Dendritic cell treated with granulocyte-macrophage colony-stimulating factor and Interleukin-4, amounts not matched to agents 40 ng/mL and 50 ng/mL, for 4 days (primary cell): ENCODE measurements around the gene RNF151.
"Not testable (repeated sequence)": the region's sequence is repeated elsewhere in the genome, so short reads cannot be mapped to it uniquely, and the experiment has no call there.

Experiments used
- H3K27ac Mint-ChIP-seq: one replicate; pipeline ENCODE4 v1.8.0; 2022; ENCODE audit warnings: mild to moderate bottlenecking, mixed read lengths
- H3K27me3 Mint-ChIP-seq: one replicate; pipeline ENCODE4 v1.8.0; 2022; ENCODE audit warnings: mild to moderate bottlenecking, mixed read lengths
- H3K36me3 Mint-ChIP-seq: one replicate; pipeline ENCODE4 v1.8.0; 2022; ENCODE audit warnings: low read depth, mixed read lengths
- H3K4me1 Mint-ChIP-seq: one replicate; pipeline ENCODE4 v1.8.0; 2022; ENCODE audit warnings: low read depth, mixed read lengths
- H3K4me3 Mint-ChIP-seq: one replicate; pipeline ENCODE4 v1.8.0; 2022; ENCODE audit warnings: mild to moderate bottlenecking, moderate library complexity, mixed read lengths
- H3K9me3 Mint-ChIP-seq: one replicate; pipeline ENCODE4 v1.8.0; 2022; ENCODE audit warnings: mixed read lengths
- intact Hi-C: fragments of 100-400 bp; cut with micrococcal nuclease; formaldehyde crosslinking; loops from one replicate; pipeline ENCODE4 v1.15.0; 2022

Gene RNF151

GRCh38 chr16:1966460-1966859 lies at the start of gene RNF151:
TSS of gene RNF151 (plus strand) at chr16:1966856. CDS start at chr16:1966882, 26 bp downstream.
- intact Hi-C loops = no loop called here
- no peaks in the 10 kb centered on the region for H3K27me3 Mint-ChIP-seq

GRCh38 chr16:1917056-1917664 lies 49.5 kb upstream of the RNF151 start:
- Mint-ChIP-seq H3K27me3 (peaks cover 85% of the 10 kb centered on the region), H3K36me3 (no peaks in the 10 kb centered on the region), H3K4me3 (no peak overlapping the region), H3K27ac (no peak overlapping the region), H3K4me1 (peaks cover 11% of the 10 kb centered on the region), H3K9me3 (no peaks in the 10 kb centered on the region)
- intact Hi-C loops = no loop called here

More at GRCh38 chr16:1966460-1966859, at the start of gene RNF151:
- peaks cover 50% of the 10 kb centered on the region for H3K4me1 Mint-ChIP-seq
- H3K36me3 Mint-ChIP-seq = peaks cover 45% of the 10 kb centered on the region
- H3K4me3 Mint-ChIP-seq = peak within 1 kb of the TSS; percentile 88
- no peaks in the 10 kb centered on the region for H3K9me3 Mint-ChIP-seq
- peak within 1 kb of the TSS; percentile 97 for H3K27ac Mint-ChIP-seq

- no peak overlapping the region for H3K4me3 Mint-ChIP-seq
- H3K36me3 Mint-ChIP-seq = no peaks in the 10 kb centered on the region
- H3K27ac Mint-ChIP-seq = no peak overlapping the region
- peaks cover 13% of the 10 kb centered on the region for H3K4me1 Mint-ChIP-seq
- peaks cover 91% of the 10 kb centered on the region for H3K27me3 Mint-ChIP-seq
- H3K9me3 Mint-ChIP-seq = no peaks in the 10 kb centered on the region
- intact Hi-C loops = no loop called here
Observed at GRCh38 chr16:1917665-1918350, 48.8 kb upstream of the RNF151 start.

- Mint-ChIP-seq H3K9me3 (no peaks in the 10 kb centered on the region), H3K27ac (no peak within 1 kb of the TSS), H3K36me3 (no peaks in the 10 kb centered on the region), H3K27me3 (peaks cover 93% of the 10 kb centered on the region), H3K4me3 (no peak within 1 kb of the TSS), H3K4me1 (peaks cover 21% of the 10 kb centered on the region)
- intact Hi-C loops = no loop called here
Observed at GRCh38 chr16:1918351-1919326, 48.0 kb upstream of the RNF151 start, which contains the start of gene HS3ST6. TSS of gene HS3ST6 (minus strand) at chr16:1918415. CDS start at chr16:1918323, 92 bp downstream.

- peaks cover 93% of the 10 kb centered on the region for H3K27me3 Mint-ChIP-seq
- no peak overlapping the region for H3K4me3 Mint-ChIP-seq
- H3K36me3 Mint-ChIP-seq = no peaks in the 10 kb centered on the region
- no peak overlapping the region for H3K27ac Mint-ChIP-seq
- intact Hi-C loops = no loop called here
- no peaks in the 10 kb centered on the region for H3K9me3 Mint-ChIP-seq
- H3K4me1 Mint-ChIP-seq = peaks cover 24% of the 10 kb centered on the region
Observed at GRCh38 chr16:1919327-1919998, 47.2 kb upstream of the RNF151 start.

GRCh38 chr16:1920122-1920521 lies 46.5 kb upstream of the RNF151 start:
- H3K4me3 Mint-ChIP-seq, H3K36me3 Mint-ChIP-seq, H3K27ac Mint-ChIP-seq, H3K9me3 Mint-ChIP-seq, intact Hi-C loops: not testable (repeated sequence)
- Mint-ChIP-seq H3K27me3 (peaks cover 93% of the 10 kb centered on the region), H3K4me1 (peaks cover 24% of the 10 kb centered on the region)

- H3K27me3 Mint-ChIP-seq = peaks cover 86% of the 10 kb centered on the region
- no peak overlapping the region for H3K27ac Mint-ChIP-seq
- peaks cover 24% of the 10 kb centered on the region for H3K4me1 Mint-ChIP-seq
- no peaks in the 10 kb centered on the region for H3K36me3 Mint-ChIP-seq
- intact Hi-C loops = no loop called here
- H3K9me3 Mint-ChIP-seq = no peaks in the 10 kb centered on the region
- H3K4me3 Mint-ChIP-seq = no peak overlapping the region
Observed at GRCh38 chr16:1920727-1921171, 45.9 kb upstream of the RNF151 start.

- Mint-ChIP-seq H3K9me3 (no peaks in the 10 kb centered on the region), H3K27me3 (peaks cover 77% of the 10 kb centered on the region)
- intact Hi-C loops = no loop called here
Observed at GRCh38 chr16:1922357-1922756, 44.3 kb upstream of the RNF151 start.

GRCh38 chr16:1923299-1924034 lies 43.2 kb upstream of the RNF151 start:
- intact Hi-C loops = no loop called here
- no peak overlapping the region for H3K4me3 Mint-ChIP-seq
- H3K27ac Mint-ChIP-seq = no peak overlapping the region
- H3K4me1 Mint-ChIP-seq = peaks cover 24% of the 10 kb centered on the region
- peaks cover 72% of the 10 kb centered on the region for H3K27me3 Mint-ChIP-seq
- no peaks in the 10 kb centered on the region for H3K36me3 Mint-ChIP-seq
- H3K9me3 Mint-ChIP-seq = no peaks in the 10 kb centered on the region

More at GRCh38 chr16:1922357-1922756, 44.3 kb upstream of the RNF151 start:
- no peaks in the 10 kb centered on the region for H3K36me3 Mint-ChIP-seq
- H3K27ac Mint-ChIP-seq = no peak overlapping the region
- H3K4me3 Mint-ChIP-seq = no peak overlapping the region
- H3K4me1 Mint-ChIP-seq = peaks cover 24% of the 10 kb centered on the region

- peaks cover 67% of the 10 kb centered on the region for H3K27me3 Mint-ChIP-seq
Observed at GRCh38 chr16:1924095-1924494, 42.6 kb upstream of the RNF151 start.

GRCh38 chr16:1926271-1926670 lies 40.4 kb upstream of the RNF151 start:
- intact Hi-C loops = loop anchor here (5.0 kb wide), 1 partner anchor 154 kb away; the partner anchor contains the start of genes EME2, MRPS34 and NME3
- H3K4me1 Mint-ChIP-seq = peaks cover 21% of the 10 kb centered on the region
- H3K27ac Mint-ChIP-seq = no peak overlapping the region
- no peak overlapping the region for H3K4me3 Mint-ChIP-seq
- no peaks in the 10 kb centered on the region for H3K36me3 Mint-ChIP-seq
- H3K9me3 Mint-ChIP-seq = no peaks in the 10 kb centered on the region
- H3K27me3 Mint-ChIP-seq = peaks cover 45% of the 10 kb centered on the region

More at GRCh38 chr16:1924095-1924494, 42.6 kb upstream of the RNF151 start:
- Mint-ChIP-seq H3K9me3 (no peaks in the 10 kb centered on the region), H3K4me3 (no peak overlapping the region), H3K36me3 (no peaks in the 10 kb centered on the region), H3K27ac (no peak overlapping the region), H3K4me1 (peaks cover 27% of the 10 kb centered on the region)
- intact Hi-C loops = no loop called here

- H3K4me3 Mint-ChIP-seq = peak overlapping the region; percentile 76
- intact Hi-C loops = loop anchor here (1.0 to 5.0 kb wide), 2 partner anchors 65 to 157 kb away; partner anchors contain the start of genes EME2, MRPS34 and NME3
- no peaks in the 10 kb centered on the region for H3K9me3 Mint-ChIP-seq
- peaks cover 5% of the 10 kb centered on the region for H3K4me1 Mint-ChIP-seq
- H3K27me3 Mint-ChIP-seq = peaks cover 18% of the 10 kb centered on the region
- no peaks in the 10 kb centered on the region for H3K36me3 Mint-ChIP-seq
- peak overlapping the region; percentile 76 for H3K27ac Mint-ChIP-seq
Observed at GRCh38 chr16:1929105-1929504, 37.6 kb upstream of the RNF151 start.
